GM23338 (cell line): Measurements from ENCODE around the gene SAMD4A. TPM values are rescaled to one million over a fixed set of nuclear protein-coding genes. Genes with fewer than 3 reads are reported as not detected.

Experiments
- ATAC-seq: fragments of 200-7000 bp; cut with Tn5 transposase; 3 replicates; pipeline ENCODE4 v1.9.1; 2020
- DNase-seq: peaks from one replicate; pipeline ENCODE4 v3.0.0-alpha.2; 2015; ENCODE audit warnings: low spot score
- H2AFZ ChIP-seq: fragments of 200-600 bp; sonication (generic); 2 replicates; pipeline ENCODE4 v1.8.0; 2016; ENCODE audit warnings: antibody characterized with exemption, mild to moderate bottlenecking, moderate library complexity
- H3F3A ChIP-seq: fragments of 200-600 bp; sonication (generic); replicated peaks from 2 replicates; pipeline ENCODE4 v1.8.0; 2017; ENCODE audit warnings: antibody characterized with exemption, mixed run types, low read depth
- H3K27ac ChIP-seq: fragments of 200-600 bp; sonication (generic); 2 replicates; pipeline ENCODE4 v1.6.1; 2016; ENCODE audit warnings: low read depth
- H3K27me3 ChIP-seq: fragments of 200-600 bp; sonication (generic); 2 replicates; pipeline ENCODE4 v1.8.0; 2016; ENCODE audit warnings: mild to moderate bottlenecking, mixed run types, moderate library complexity; ENCODE audit not compliant: insufficient read depth
- H3K36me3 ChIP-seq: fragments of 200-600 bp; sonication (generic); 2 replicates; pipeline ENCODE4 v1.8.0; 2016; ENCODE audit warnings: mild to moderate bottlenecking; ENCODE audit not compliant: insufficient read depth
- H3K4me1 ChIP-seq: fragments of 200-600 bp; sonication (generic); 2 replicates; pipeline ENCODE4 v1.8.0; 2016; ENCODE audit warnings: mild to moderate bottlenecking, moderate library complexity; ENCODE audit not compliant: insufficient read depth
- H3K4me2 ChIP-seq: fragments of 200-600 bp; sonication (generic); 2 replicates; pipeline ENCODE4 v1.7.1; 2017; ENCODE audit warnings: mixed run types
- H3K4me3 ChIP-seq: fragments of 200-600 bp; sonication (generic); 2 replicates; pipeline ENCODE4 v1.6.1; 2016; ENCODE audit warnings: mixed run types
- H3K79me2 ChIP-seq: fragments of 200-600 bp; sonication (generic); replicated peaks from 2 replicates; pipeline ENCODE4 v1.8.0; 2017; ENCODE audit warnings: mild to moderate bottlenecking; ENCODE audit not compliant: insufficient read depth
- H3K9me2 ChIP-seq: fragments of 200-600 bp; sonication (generic); 2 replicates; pipeline ENCODE4 v1.8.0; 2017; ENCODE audit not compliant: insufficient read depth
- H4K20me1 ChIP-seq: fragments of 200-600 bp; sonication (generic); replicated peaks from 2 replicates; pipeline ENCODE4 v1.8.0; 2017; ENCODE audit warnings: mild to moderate bottlenecking; ENCODE audit not compliant: insufficient read depth
- H3K27ac Mint-ChIP-seq: 2 replicates; pipeline ENCODE4 v1.8.0; 2020; ENCODE audit warnings: inconsistent platforms, mild to moderate bottlenecking, moderate library complexity, mixed read lengths
- H3K27me3 Mint-ChIP-seq: 3 replicates; pipeline ENCODE4 v1.8.0; 2022; ENCODE audit warnings: low read depth, mild to moderate bottlenecking, moderate library complexity, mixed read lengths, inconsistent platforms; ENCODE audit not compliant: insufficient read depth, poor library complexity
- H3K36me3 Mint-ChIP-seq: 3 replicates; pipeline ENCODE4 v1.8.0; 2021; ENCODE audit warnings: low read depth, mild to moderate bottlenecking, inconsistent platforms, moderate library complexity, mixed read lengths
- H3K4me1 Mint-ChIP-seq: 3 replicates; pipeline ENCODE4 v1.8.0; 2020; ENCODE audit warnings: mild to moderate bottlenecking, inconsistent platforms, mixed read lengths
- H3K4me3 Mint-ChIP-seq: 3 replicates; pipeline ENCODE4 v1.8.0; 2021; ENCODE audit warnings: moderate library complexity, mild to moderate bottlenecking, inconsistent platforms, mixed read lengths
- H3K9me3 Mint-ChIP-seq: 3 replicates; pipeline ENCODE4 v1.8.0; 2020; ENCODE audit warnings: moderate library complexity, mild to moderate bottlenecking, inconsistent platforms, mixed read lengths
- EZH2 ChIP-seq: fragments of 200-600 bp; sonication (generic); IDR thresholded peaks from one replicate; pipeline ENCODE4 v1.8.0; 2017; ENCODE audit warnings: antibody characterized with exemption, mild to moderate bottlenecking, low read depth; ENCODE audit not compliant: unreplicated experiment
- JUNB ChIP-seq: IDR thresholded peaks from one replicate; pipeline ENCODE4 v1.6.1; 2016; ENCODE audit warnings: antibody characterized with exemption; ENCODE audit not compliant: unreplicated experiment
- NANOG ChIP-seq: IDR thresholded peaks from 2 replicates; pipeline ENCODE4 v1.6.1; 2016; ENCODE audit warnings: antibody characterized with exemption, borderline replicate concordance
- POLR2AphosphoS5 ChIP-seq: IDR thresholded peaks from 2 replicates; pipeline ENCODE4 v1.6.1; 2016; ENCODE audit warnings: antibody characterized with exemption, low read depth
- STAT1 ChIP-seq: IDR thresholded peaks from one replicate; pipeline ENCODE4 v1.6.1; 2016; ENCODE audit warnings: antibody characterized with exemption; ENCODE audit not compliant: unreplicated experiment
- ZNF331 ChIP-seq: fragments of 250-450 bp; sonication (Bioruptor Pico); IDR thresholded peaks from 2 replicates; pipeline ENCODE4 v1.5.0; 2020; ENCODE audit warnings: low read depth, mild to moderate bottlenecking, moderate library complexity
- polyA plus RNA-seq: library from polyadenylated mRNA; unstranded; fragments of >200 nt; fragmentation: Nextera tagmentation; extraction: Ambion mirVana; gene quantifications from 2 replicates; pipeline ENCODE4 v1.2.1, GENCODE V29; 2016
- total RNA-seq: library from RNA; depleted of rRNA; stranded (reverse); fragments of >200 nt; shearing (Covaris generic); gene quantifications from 2 replicates; pipeline ENCODE4 v1.2.3, GENCODE V29; 2014
- TF ChIP-seq, protein P1 (sequence below): IDR thresholded peaks from one replicate; pipeline ENCODE4 v1.6.1; 2018; ENCODE audit warnings: antibody characterized with exemption; ENCODE audit not compliant: unreplicated experiment
- TF ChIP-seq, protein P2 (sequence below): fragments of 250-450 bp; sonication (Bioruptor Pico); IDR thresholded peaks from 2 replicates; pipeline ENCODE4 v1.5.0; 2020; ENCODE audit warnings: mild to moderate bottlenecking, moderate library complexity

The SAMD4A gene
- total and polyA plus RNA-seq, 2 experiments from 2014 or later = 1.6 to 6.9 TPM

DNA sequence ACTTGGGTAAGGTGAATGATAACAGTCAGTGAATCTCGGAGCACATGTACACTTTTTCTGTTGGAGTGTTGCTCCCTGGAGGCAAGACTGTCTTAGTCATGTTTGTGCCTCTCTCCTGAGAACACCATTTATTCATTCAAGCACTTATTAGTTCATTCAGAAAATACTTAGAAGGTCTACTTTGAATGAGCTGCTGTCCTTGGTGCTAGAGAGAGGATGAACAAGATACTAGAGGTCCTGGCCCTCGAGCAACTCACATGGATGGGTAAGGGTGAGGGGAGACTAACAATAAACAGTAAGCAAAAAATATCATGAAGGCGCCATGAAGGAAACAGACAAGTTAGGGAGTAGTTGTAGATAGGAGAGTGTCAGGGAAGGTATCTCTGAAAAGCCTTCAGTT is 17.1 kb upstream of the SAMD4A start:
- TF ChIP-seq NANOG = no peak
- TF ChIP-seq, protein P1, sequence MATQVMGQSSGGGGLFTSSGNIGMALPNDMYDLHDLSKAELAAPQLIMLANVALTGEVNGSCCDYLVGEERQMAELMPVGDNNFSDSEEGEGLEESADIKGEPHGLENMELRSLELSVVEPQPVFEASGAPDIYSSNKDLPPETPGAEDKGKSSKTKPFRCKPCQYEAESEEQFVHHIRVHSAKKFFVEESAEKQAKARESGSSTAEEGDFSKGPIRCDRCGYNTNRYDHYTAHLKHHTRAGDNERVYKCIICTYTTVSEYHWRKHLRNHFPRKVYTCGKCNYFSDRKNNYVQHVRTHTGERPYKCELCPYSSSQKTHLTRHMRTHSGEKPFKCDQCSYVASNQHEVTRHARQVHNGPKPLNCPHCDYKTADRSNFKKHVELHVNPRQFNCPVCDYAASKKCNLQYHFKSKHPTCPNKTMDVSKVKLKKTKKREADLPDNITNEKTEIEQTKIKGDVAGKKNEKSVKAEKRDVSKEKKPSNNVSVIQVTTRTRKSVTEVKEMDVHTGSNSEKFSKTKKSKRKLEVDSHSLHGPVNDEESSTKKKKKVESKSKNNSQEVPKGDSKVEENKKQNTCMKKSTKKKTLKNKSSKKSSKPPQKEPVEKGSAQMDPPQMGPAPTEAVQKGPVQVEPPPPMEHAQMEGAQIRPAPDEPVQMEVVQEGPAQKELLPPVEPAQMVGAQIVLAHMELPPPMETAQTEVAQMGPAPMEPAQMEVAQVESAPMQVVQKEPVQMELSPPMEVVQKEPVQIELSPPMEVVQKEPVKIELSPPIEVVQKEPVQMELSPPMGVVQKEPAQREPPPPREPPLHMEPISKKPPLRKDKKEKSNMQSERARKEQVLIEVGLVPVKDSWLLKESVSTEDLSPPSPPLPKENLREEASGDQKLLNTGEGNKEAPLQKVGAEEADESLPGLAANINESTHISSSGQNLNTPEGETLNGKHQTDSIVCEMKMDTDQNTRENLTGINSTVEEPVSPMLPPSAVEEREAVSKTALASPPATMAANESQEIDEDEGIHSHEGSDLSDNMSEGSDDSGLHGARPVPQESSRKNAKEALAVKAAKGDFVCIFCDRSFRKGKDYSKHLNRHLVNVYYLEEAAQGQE = peak; percentile 76
- no peak overlapping the region for H3K4me3 ChIP-seq
- peaks cover 14% of the 10 kb centered on the region for H3K4me1 Mint-ChIP-seq
- no peaks in the 10 kb centered on the region for H3F3A ChIP-seq
- no peaks in the 10 kb centered on the region for H3K36me3 Mint-ChIP-seq
- no peak overlapping the region for H3K4me3 Mint-ChIP-seq
- ATAC-seq = peak; percentile 45; the same call in 2 of the 3 replicates
- H2AFZ ChIP-seq = no peak overlapping the region
- peaks cover 10% of the 10 kb centered on the region for H3K4me1 ChIP-seq
- peaks cover 2% of the 10 kb centered on the region for H3K27me3 Mint-ChIP-seq
- no peaks in the 10 kb centered on the region for H3K9me2 ChIP-seq
- no peaks in the 10 kb centered on the region for H3K27me3 ChIP-seq
- no peak overlapping the region for H3K4me2 ChIP-seq
- no peak overlapping the region for H3K27ac Mint-ChIP-seq
- H4K20me1 ChIP-seq = no peaks in the 10 kb centered on the region
- H3K27ac ChIP-seq = no peak overlapping the region
- H3K36me3 ChIP-seq = no peaks in the 10 kb centered on the region
- DNase-seq = peak; percentile 39
- H3K79me2 ChIP-seq = no peaks in the 10 kb centered on the region
- no peaks in the 10 kb centered on the region; the same call in 2 of the 3 replicates for H3K9me3 Mint-ChIP-seq

DNA sequence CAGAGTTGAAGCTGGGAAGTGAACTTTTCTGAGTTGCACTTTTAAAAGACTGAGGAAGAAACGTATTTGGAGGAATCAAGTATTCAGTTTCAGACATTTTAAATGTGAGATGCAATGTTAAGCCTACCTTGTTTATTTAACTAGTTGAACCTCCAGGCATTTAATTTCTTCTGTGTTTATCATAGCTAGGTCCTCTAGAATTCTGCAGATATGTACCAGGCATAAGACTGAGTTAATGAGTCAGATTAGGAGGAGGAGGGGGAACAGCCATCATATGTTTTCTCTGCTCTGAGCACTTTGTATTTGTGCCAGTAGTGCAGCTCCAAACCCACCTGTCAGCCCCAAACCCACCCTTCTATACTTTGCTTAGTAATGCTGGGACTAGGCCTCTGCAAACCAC is 16.4 kb upstream of the SAMD4A start:
- no peaks in the 10 kb centered on the region for H3K79me2 ChIP-seq
- no peaks in the 10 kb centered on the region for H3F3A ChIP-seq
- Mint-ChIP-seq H3K27ac (no peak overlapping the region), H3K27me3 (peaks cover 2% of the 10 kb centered on the region), H3K36me3 (no peaks in the 10 kb centered on the region), H3K4me3 (no peak overlapping the region), H3K4me1 (peaks cover 18% of the 10 kb centered on the region), H3K9me3 (no peaks in the 10 kb centered on the region; the same call in 2 of the 3 replicates)
- no peaks in the 10 kb centered on the region for H3K27me3 ChIP-seq
- ATAC-seq (no peak), DNase-seq (no peak)
- no peak overlapping the region for H3K4me3 ChIP-seq
- peak overlapping the region; percentile 50; the same call in 1 of the 2 replicates for H2AFZ ChIP-seq
- H3K27ac ChIP-seq = no peak overlapping the region
- no peaks in the 10 kb centered on the region for H3K36me3 ChIP-seq
- no peaks in the 10 kb centered on the region for H4K20me1 ChIP-seq
- H3K4me2 ChIP-seq = no peak overlapping the region
- H3K9me2 ChIP-seq = no peaks in the 10 kb centered on the region
- peaks cover 10% of the 10 kb centered on the region for H3K4me1 ChIP-seq
- TF ChIP-seq POLR2AphosphoS5 = no peak
- TF ChIP-seq, protein P2, sequence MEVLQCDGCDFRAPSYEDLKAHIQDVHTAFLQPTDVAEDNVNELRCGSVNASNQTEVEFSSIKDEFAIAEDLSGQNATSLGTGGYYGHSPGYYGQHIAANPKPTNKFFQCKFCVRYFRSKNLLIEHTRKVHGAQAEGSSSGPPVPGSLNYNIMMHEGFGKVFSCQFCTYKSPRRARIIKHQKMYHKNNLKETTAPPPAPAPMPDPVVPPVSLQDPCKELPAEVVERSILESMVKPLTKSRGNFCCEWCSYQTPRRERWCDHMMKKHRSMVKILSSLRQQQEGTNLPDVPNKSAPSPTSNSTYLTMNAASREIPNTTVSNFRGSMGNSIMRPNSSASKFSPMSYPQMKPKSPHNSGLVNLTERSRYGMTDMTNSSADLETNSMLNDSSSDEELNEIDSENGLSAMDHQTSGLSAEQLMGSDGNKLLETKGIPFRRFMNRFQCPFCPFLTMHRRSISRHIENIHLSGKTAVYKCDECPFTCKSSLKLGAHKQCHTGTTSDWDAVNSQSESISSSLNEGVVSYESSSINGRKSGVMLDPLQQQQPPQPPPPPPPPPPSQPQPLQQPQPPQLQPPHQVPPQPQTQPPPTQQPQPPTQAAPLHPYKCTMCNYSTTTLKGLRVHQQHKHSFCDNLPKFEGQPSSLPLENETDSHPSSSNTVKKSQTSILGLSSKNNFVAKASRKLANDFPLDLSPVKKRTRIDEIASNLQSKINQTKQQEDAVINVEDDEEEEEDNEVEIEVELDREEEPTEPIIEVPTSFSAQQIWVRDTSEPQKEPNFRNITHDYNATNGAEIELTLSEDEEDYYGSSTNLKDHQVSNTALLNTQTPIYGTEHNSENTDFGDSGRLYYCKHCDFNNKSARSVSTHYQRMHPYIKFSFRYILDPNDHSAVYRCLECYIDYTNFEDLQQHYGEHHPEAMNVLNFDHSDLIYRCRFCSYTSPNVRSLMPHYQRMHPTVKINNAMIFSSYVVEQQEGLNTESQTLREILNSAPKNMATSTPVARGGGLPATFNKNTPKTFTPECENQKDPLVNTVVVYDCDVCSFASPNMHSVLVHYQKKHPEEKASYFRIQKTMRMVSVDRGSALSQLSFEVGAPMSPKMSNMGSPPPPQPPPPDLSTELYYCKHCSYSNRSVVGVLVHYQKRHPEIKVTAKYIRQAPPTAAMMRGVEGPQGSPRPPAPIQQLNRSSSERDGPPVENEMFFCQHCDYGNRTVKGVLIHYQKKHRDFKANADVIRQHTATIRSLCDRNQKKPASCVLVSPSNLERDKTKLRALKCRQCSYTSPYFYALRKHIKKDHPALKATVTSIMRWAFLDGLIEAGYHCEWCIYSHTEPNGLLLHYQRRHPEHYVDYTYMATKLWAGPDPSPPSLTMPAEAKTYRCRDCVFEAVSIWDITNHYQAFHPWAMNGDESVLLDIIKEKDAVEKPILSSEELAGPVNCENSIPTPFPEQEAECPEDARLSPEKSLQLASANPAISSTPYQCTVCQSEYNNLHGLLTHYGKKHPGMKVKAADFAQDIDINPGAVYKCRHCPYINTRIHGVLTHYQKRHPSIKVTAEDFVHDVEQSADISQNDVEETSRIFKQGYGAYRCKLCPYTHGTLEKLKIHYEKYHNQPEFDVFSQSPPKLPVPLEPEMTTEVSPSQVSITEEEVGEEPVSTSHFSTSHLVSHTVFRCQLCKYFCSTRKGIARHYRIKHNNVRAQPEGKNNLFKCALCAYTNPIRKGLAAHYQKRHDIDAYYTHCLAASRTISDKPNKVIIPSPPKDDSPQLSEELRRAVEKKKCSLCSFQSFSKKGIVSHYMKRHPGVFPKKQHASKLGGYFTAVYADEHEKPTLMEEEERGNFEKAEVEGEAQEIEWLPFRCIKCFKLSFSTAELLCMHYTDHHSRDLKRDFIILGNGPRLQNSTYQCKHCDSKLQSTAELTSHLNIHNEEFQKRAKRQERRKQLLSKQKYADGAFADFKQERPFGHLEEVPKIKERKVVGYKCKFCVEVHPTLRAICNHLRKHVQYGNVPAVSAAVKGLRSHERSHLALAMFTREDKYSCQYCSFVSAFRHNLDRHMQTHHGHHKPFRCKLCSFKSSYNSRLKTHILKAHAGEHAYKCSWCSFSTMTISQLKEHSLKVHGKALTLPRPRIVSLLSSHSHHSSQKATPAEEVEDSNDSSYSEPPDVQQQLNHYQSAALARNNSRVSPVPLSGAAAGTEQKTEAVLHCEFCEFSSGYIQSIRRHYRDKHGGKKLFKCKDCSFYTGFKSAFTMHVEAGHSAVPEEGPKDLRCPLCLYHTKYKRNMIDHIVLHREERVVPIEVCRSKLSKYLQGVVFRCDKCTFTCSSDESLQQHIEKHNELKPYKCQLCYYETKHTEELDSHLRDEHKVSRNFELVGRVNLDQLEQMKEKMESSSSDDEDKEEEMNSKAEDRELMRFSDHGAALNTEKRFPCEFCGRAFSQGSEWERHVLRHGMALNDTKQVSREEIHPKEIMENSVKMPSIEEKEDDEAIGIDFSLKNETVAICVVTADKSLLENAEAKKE = no peak
- no peak for TF ChIP-seq EZH2
- no peak for TF ChIP-seq JUNB
- no peak for TF ChIP-seq ZNF331 (CRISPR knock-in tag)
- no peak for TF ChIP-seq STAT1
- TF ChIP-seq, protein P1 = no peak
